Uterus (tissue), 2 donors: ENCODE data around the gene ATP2A2.

Source experiments
- CTCF ChIP-seq, 4 experiments: fragments of 200-600 bp in 2 of 4; fragments of 450-650 bp in 2 of 4; sonication (generic) in 2 of 4; IDR thresholded peaks; one replicate each; pipeline ENCODE4 v1.5.1; 2016 to 2019; ENCODE audit warnings: antibody characterized with exemption in 4 of 4, mild to moderate bottlenecking in 2 of 4, moderate library complexity in 1 of 4
- POLR2A ChIP-seq, 2 donors: fragments of 450-650 bp; IDR thresholded peaks; one replicate each; pipeline ENCODE4 v1.6.1; 2016; ENCODE audit warnings: antibody characterized with exemption in 2 of 2, mild to moderate bottlenecking in 1 of 2, moderate library complexity in 1 of 2

- TF ChIP-seq POLR2A (IDR thresholded peaks at IDR 0.05) (no peak), CTCF (IDR thresholded peaks at IDR 0.05) (no peak)
Measured at GRCh38 chr12:110310763-110311162, 29.7 kb downstream of the ATP2A2 start.
